Right renal cortex interstitium (tissue), 3 donors: ENCODE data around the gene PTPRT. TPM values are rescaled to one million over a fixed set of nuclear protein-coding genes. Genes with fewer than 3 reads are reported as not detected.

Experiments used
- DNase-seq, 3 donors: peaks; one replicate each; pipeline ENCODE4 v3.0.0-alpha.2; 2013; ENCODE audit warnings: low read depth in 3 of 3, low spot score in 2 of 3
- polyA plus RNA-seq, 3 donors: library from polyadenylated mRNA; unstranded; fragments of 120-200 nt; gene quantifications; one replicate each; pipeline ENCODE4 v1.2.1, GENCODE V29; 2013; ENCODE audit not compliant: insufficient read length in 3 of 3

The PTPRT gene
- polyA plus RNA-seq, 3 donors, result 0.33 to 1.4 (median 1.0) TPM

DNA sequence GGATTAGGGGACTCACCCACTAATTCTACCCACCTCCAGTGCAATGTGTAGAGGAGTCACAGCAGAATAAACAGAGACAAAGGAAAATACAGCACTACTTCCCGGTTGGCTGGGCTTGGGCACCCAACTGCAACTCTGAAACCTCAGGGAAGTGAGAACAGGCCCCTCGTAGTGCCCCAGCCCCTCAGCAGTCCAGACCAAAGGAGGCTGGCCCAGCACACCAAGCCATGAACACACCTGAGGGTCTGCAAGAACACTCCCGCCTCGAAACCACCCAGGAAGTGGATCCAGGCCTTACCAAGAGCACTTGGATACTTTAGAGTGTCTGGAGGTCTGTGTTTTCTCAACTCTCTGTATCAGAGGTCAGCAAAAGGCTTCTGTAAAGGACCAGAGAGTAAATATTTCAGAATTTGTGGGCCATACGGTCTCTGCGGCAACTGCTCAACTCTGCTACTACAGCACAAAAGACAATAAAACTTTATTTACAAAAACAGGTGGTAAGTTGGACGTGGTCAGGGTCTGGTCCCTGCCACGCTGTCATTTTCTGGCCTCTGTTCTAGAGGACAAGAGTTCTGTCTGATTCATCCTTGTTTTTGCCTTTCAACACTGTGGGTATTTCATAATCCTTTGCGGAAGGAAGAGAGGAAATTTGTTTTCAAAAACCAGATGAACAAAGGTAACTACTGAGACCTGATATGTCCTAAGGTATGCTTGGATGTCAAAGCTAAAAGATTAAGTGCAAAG is 154.6 kb downstream of the PTPRT start:
- no peak for DNase-seq

GRCh38 chr20:43032459-43032858 is 157.2 kb downstream of the PTPRT start:
- DNase-seq, result no peak

DNA sequence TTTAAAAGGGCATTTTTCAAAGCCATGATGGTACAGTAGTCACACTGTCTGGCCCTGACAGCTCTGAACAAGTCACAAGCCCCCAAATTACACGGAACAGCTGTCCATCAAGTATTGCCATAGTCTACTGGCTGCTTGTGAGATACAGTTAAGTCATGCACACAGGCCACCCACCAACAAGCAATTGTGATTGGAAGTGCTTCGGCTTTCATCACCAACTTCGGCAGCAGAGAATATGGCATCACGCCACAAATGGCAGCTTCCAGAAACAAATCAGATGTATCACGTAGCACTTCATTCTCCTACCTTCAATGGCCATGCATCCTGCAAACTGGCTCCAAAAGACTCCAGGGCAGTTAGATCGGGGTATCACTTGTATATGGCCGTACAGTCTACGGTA is 160.5 kb downstream of the PTPRT start:
- DNase-seq, result no peak

GRCh38 chr20:43028470-43028869 is 161.2 kb downstream of the PTPRT start:
- DNase-seq, result no peak

- DNase-seq, result no peak
Observed at GRCh38 chr20:43023836-43024235, 165.9 kb downstream of the PTPRT start.

DNA sequence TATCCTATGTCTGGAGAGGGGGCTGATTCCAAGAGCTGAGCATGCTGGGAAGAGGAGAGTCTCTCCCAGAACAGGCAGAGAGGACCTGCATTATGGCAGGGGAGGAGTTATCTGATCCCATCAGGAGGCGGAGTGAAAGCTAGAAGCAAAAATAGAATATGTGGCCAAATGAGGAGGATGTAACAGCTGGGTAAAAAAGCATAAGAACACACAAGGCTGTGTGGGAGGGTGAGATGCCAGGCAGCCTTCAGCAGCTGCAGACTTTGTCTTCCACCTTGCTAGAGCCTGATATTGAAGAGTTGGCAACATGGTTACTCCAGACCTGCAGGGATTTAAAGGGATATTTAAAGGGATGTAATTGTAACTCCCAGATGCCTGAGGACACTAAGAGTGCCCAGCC is 167.1 kb downstream of the PTPRT start:
- no peak for DNase-seq

GRCh38 chr20:43022081-43022480 is 167.6 kb downstream of the PTPRT start:
- DNase-seq, result no peak

GRCh38 chr20:43017241-43018030 is 172.3 kb downstream of the PTPRT start:
- no peak for DNase-seq

GRCh38 chr20:43016257-43016656 is 173.4 kb downstream of the PTPRT start:
- no peak for DNase-seq

- no peak for DNase-seq
Observed at GRCh38 chr20:43015566-43015965, 174.1 kb downstream of the PTPRT start.

DNA sequence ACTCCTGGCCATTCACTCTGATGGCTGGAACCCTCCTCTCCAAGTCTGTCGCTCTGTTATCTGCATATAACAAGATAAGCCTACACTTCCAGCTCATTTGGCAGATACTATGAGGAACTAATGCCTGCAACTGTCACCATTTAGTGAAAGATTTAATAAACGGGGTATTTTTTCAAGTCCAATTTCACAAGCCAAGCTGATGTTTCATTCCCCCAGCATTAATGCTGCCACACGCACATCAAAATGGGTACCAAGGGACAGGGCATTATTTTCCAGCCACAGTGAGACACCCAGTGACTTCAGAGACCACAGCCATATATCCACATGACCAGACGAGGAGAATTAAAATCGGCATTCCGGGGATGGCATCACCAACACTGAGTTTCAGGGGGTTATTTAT is 175.5 kb downstream of the PTPRT start:
- no peak for DNase-seq

- DNase-seq, result no peak
Observed at GRCh38 chr20:43011491-43011890, 178.2 kb downstream of the PTPRT start.

DNA sequence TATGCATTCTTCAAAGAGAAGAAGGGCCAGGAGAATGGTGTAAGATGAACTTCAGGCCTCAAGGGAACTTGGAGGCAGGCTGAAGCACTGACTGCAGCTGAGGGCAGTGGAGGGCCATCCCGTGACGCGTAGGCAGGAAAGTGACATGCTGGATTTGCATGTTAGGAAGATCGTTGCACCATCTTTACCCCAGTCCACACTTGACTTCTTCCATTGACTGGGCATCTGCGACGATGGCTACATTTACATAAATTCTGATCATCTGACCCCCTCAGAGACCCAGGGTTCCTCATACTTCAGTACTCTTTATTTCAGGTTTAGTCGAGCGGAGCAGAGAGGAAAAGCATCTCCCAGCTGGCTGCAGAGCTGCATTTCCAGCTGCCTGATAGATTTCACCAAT is 180.2 kb downstream of the PTPRT start:
- DNase-seq, result no peak

GRCh38 chr20:43007525-43007924 is 182.2 kb downstream of the PTPRT start:
- no peak for DNase-seq

- no peak for DNase-seq
Observed at GRCh38 chr20:43006651-43007375, 182.9 kb downstream of the PTPRT start.

- DNase-seq, result no peak
Observed at GRCh38 chr20:43003318-43003944, 186.3 kb downstream of the PTPRT start.

DNA sequence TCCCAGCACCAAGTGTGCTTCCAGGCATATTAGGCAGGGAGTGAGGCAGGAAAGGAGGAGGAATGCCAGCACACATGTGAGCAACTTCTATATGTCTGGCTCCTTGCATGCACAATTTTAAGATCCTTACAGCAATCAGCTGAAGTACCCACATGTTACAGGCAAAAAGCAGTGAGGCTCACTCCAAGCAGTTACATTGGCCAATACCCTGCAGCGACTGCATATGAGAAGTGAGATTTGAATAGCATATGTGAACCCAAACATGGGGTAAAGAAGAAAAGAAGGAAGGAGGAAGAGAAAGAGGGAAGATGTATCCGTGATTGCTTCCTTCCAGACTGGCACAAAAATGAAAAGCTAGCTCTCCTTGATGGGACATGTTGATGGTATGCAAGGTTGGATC is 193.6 kb downstream of the PTPRT start:
- no peak for DNase-seq

GRCh38 chr20:42988319-42988718 is 201.4 kb downstream of the PTPRT start:
- no peak for DNase-seq

DNA sequence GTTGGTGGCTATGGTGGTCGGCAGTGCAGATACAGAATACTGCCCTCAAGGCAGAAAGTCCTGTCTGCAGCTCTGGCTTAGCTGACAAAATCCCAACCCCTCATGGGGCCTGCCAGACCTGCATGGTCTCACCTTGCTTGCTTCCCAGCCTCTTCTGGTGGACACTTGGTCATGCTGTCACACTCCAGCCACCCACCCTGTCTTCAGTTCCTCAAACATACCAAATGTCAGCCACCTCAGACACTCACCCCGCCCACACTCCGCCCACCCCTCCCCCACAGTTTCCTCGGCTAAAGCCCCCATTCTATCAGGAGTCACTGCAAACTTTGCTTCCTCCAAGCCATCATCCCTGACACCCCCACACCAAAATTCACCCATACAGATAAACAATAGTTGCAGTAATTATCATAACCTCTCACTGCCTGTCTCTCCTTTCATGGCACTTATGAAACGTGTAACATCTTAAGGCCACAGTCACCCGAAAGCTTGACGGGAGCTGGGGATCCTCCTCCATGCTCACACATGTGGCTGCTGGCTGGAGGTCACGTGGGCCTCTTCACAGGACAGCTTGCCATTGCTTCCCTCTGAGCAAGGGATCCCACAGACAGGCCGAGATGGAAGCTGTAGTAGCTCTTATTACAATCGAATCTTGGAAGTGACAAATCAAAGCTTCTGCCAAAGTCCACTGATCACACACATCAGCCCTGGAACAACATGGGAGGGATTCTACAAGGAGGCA is 202.2 kb downstream of the PTPRT start:
- no peak for DNase-seq

DNA sequence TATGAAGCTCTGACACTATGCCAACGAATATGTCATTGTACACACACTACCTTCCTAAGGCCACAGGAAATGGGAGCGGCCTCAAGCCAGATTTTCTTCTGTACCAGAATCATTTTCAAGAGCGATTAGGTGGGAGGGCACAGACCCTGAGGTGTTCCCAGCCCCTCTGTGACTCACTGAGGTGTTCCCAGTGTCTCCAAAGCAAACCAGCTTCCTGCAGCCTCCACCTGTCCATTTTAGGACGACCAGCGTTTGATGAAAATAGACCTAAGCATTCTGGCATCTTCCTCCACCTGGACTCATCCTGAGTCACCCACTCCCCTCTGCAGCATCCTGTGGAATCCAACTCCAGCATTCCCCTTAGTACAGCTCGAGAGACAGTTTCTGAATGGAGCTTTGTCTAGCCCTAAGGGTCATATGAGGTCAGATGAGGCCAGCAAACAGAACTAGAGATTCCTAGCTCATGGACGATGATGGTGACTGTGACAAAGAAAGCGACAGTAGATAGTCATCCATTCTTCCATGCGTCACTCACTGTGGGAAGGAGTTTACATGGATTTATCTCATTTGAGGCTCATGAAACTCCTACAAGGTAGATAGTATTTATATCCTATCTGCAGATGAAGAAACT is 203.4 kb downstream of the PTPRT start:
- no peak for DNase-seq
